ENCODE measurements around the gene ATP9B.

Gene ATP9B

DNA sequence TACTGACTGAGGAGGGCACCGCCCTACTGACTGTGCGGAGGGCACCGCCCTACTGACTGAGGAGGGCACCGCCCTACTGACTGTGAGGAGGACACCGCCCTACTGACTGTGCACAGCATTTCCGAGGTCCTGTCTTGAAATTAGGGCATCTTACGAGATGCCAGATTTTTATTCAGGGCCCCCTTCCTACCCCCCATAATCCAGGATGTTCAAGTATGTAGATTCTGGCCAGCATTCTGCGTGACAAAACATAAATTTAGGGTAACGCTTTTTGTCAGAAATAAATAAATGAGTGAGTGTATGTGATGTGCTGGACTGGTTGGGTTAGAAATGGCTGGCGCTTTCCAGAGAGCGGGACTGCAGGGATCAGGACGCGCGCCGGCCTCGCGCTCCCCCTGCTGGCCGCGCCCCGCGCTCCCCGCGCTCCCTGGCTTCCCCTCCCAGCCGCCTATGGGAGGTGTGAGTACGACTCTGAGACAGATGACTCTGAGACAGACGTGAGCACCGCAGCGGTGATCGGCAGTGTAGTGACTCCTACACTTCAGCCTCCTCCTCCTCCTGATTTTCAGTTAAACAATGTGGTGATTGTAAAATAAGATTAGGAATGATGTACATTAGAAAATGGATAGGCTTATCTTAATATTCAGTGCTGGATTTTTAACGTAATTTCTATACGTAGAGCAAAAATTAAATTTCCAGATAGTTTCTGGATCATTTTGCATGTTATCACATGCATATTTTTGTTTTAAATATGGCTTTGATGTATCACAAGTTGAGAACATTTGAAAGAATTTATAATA is 177.3 kb downstream of the ATP9B start:
- H3K27ac ChIP-seq: peak overlapping the region; percentile 59
- TF ChIP-seq ZFX (IDR thresholded peaks at IDR 0.05; ENCODE audit: borderline replicate concordance): no peak
- TF ChIP-seq, protein P1, sequence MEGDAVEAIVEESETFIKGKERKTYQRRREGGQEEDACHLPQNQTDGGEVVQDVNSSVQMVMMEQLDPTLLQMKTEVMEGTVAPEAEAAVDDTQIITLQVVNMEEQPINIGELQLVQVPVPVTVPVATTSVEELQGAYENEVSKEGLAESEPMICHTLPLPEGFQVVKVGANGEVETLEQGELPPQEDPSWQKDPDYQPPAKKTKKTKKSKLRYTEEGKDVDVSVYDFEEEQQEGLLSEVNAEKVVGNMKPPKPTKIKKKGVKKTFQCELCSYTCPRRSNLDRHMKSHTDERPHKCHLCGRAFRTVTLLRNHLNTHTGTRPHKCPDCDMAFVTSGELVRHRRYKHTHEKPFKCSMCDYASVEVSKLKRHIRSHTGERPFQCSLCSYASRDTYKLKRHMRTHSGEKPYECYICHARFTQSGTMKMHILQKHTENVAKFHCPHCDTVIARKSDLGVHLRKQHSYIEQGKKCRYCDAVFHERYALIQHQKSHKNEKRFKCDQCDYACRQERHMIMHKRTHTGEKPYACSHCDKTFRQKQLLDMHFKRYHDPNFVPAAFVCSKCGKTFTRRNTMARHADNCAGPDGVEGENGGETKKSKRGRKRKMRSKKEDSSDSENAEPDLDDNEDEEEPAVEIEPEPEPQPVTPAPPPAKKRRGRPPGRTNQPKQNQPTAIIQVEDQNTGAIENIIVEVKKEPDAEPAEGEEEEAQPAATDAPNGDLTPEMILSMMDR (IDR thresholded peaks at IDR 0.05): peak; percentile 99

DNA sequence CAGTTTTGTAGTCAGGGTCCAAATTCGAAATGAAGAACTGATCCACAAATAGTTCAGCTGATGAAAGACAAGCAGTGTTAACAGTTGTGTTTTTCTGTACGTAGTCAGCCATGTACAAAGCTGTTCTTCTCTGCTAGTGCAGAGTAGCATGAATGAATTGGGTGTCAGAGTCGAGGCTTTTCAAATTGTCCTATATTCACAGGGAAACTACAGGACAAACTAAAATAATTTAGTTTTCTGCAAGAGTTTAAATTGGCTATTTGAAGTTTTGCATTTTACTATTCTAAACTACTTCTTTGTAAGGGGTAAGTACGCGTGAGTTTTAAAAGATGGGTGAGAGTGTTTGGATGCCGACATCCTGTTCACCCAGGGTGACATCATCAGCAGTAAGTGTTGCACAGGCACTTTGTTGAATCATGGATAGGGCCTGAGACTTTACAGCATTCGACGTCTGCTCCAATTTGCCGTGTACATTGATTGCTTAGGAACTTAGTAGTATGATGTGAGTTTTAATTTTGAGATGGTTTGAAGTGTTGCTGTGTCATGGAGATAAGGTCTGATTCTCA is 179.4 kb downstream of the ATP9B start:
- no peak for TF ChIP-seq ZFX (IDR thresholded peaks at IDR 0.05; ENCODE audit: borderline replicate concordance)
- TF ChIP-seq, protein P1 (IDR thresholded peaks at IDR 0.05): no peak
- H3K27ac ChIP-seq: no peak overlapping the region

DNA sequence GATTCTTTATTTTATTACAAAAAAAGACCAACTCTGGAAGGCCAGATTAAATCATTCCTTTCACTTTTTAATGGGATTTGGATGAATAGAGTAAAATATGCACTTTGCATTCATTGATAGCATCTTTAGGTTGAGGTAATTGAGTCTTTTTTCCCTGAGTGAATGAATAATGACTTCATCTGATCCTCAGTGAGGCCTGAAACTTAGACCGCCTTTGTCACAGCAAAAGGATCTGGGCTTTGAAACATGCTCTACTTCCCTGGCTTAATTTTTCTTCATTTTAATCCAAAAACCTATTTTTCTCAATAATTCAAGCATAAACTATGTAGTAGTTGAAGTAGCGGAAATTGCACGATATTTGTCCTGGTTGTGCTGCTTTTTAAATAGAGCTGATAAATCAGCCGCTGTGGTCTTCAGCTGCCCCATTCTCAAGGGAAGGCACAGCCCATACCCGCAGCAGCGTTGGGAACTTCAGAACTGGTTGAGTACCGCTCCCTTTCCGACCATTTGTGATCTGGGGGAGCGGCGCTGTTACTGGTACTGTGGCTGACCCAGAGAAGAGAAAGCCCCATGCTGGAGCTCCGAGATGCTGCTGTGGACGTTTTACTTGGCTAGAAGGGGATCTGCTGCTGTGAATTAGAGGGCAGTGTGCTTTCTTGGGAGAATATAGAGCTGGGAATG is 181.2 kb downstream of the ATP9B start:
- no peak overlapping the region for H3K27ac ChIP-seq
- TF ChIP-seq ZFX (IDR thresholded peaks at IDR 0.05; ENCODE audit: borderline replicate concordance): no peak
- TF ChIP-seq, protein P1 (IDR thresholded peaks at IDR 0.05): no peak

DNA sequence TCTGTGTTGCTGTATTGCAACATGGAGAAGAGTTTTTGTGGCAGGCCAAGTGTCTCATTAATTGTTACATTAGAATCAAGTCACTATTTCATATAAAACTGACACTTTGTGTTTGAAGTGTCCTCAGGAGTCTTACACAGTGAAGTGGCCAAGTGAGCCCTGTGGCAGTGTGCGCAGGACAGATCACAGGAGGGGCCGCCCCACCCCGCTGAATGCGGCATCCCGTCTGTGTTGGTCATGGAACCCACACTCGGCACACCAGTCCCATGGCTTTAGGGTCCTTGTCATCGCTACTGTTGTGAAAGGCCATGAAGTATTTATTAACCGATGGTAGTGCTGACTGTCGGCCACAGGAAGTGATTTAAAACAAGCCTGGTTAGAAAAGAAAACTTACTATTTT is 181.8 kb downstream of the ATP9B start:
- TF ChIP-seq, protein P1 (IDR thresholded peaks at IDR 0.05): no peak
- TF ChIP-seq ZFX (IDR thresholded peaks at IDR 0.05; ENCODE audit: borderline replicate concordance): no peak
- H3K27ac ChIP-seq: no peak overlapping the region

DNA sequence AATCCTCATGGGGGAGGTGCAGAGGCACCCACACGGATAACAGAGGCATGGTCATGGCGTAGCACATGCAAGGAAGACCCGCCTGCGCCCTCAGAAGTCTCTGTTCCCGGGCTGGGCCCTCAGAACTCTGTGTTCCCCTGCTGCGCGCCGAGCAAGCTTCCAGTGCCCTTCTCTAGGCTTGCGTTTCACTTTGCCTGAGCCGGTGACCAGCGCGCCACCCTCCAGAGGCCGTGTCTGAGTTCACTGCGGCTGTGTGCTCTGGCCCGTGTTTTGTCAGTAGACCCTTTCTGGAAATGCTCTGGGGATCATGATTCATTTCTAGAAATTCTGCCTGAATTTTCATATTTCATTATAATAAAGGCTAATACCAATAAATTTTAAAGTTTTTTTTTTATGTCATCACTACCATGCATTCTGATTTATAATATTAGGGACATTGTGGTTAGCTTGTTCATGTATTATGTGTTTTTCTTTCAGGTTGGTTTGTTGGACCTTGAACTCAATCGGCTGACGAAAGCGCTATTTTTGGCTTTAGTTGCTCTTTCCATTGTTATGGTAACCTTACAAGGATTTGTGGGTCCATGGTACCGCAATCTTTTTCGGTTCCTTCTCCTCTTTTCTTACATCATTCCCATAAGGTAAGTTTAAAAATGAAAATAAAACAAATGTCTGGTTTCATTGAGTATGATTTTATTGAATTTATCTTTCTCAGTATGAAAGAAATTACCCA is 183.9 kb downstream of the ATP9B start:
- TF ChIP-seq, protein P1 (IDR thresholded peaks at IDR 0.05): no peak
- no peak for TF ChIP-seq ZFX (IDR thresholded peaks at IDR 0.05; ENCODE audit: borderline replicate concordance)
- H3K27ac ChIP-seq: no peak overlapping the region

DNA sequence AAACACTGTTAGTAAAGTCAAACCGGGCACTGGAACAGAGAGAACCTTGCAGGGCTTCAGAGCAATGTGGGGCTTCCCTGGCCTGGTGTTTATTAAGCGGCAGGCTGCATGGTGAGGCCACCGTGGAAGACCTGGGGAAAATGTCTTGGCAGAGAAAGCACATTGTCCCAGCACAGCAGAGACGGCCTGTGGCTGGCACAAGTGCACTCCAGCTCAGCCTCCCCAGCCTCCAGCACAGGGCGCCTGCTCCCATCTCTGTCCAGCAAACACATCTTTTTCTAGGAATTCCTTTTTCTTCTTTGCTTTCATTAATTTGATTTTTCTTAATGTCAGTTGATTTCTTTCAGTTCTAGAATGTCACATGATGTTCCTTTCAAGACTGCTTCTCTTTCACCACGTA is 188.3 kb downstream of the ATP9B start:
- H3K27ac ChIP-seq: no peak overlapping the region
- TF ChIP-seq ZFX (IDR thresholded peaks at IDR 0.05; ENCODE audit: borderline replicate concordance): no peak
- TF ChIP-seq, protein P1 (IDR thresholded peaks at IDR 0.05): no peak
